Prostate gland (tissue), 2 donors: ENCODE measurements around the gene PRR27.

Source experiments
- POLR2A ChIP-seq: fragments of 450-650 bp; IDR thresholded peaks from one replicate; pipeline ENCODE4 v1.6.1; 2016; ENCODE audit warnings: antibody characterized with exemption, mild to moderate bottlenecking
- POLR2AphosphoS5 ChIP-seq: sonication (generic); formaldehyde crosslinking; IDR thresholded peaks from one replicate; pipeline ENCODE4 v1.6.1; 2017; ENCODE audit warnings: antibody characterized with exemption
- TF ChIP-seq, protein P1 (sequence below), 4 experiments: fragments of 200-600 bp in 2 of 4; fragments of 450-650 bp in 2 of 4; sonication (generic) in 2 of 4; IDR thresholded peaks; 1 replicate in 3 of 4; 2 replicates in 1 of 4; pipeline ENCODE4 v1.5.1; 2016 to 2019; ENCODE audit warnings: antibody characterized with exemption in 4 of 4, mild to moderate bottlenecking in 2 of 4, moderate library complexity in 2 of 4

- no peak for TF ChIP-seq POLR2A
- TF ChIP-seq POLR2AphosphoS5: no peak
- TF ChIP-seq, protein P1, sequence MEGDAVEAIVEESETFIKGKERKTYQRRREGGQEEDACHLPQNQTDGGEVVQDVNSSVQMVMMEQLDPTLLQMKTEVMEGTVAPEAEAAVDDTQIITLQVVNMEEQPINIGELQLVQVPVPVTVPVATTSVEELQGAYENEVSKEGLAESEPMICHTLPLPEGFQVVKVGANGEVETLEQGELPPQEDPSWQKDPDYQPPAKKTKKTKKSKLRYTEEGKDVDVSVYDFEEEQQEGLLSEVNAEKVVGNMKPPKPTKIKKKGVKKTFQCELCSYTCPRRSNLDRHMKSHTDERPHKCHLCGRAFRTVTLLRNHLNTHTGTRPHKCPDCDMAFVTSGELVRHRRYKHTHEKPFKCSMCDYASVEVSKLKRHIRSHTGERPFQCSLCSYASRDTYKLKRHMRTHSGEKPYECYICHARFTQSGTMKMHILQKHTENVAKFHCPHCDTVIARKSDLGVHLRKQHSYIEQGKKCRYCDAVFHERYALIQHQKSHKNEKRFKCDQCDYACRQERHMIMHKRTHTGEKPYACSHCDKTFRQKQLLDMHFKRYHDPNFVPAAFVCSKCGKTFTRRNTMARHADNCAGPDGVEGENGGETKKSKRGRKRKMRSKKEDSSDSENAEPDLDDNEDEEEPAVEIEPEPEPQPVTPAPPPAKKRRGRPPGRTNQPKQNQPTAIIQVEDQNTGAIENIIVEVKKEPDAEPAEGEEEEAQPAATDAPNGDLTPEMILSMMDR (IDR thresholded peaks at IDR 0.05): no peak
Measured at GRCh38 chr4:70182517-70183167, 28.6 kb downstream of the PRR27 start.
